Subcutaneous adipose tissue (tissue), 4 donors: ENCODE results near the gene ATRN. TPM values are rescaled to one million over a fixed set of nuclear protein-coding genes. Genes with fewer than 3 reads are reported as not detected.

ENCODE experiments used
- CTCF ChIP-seq: fragments of 450-650 bp; IDR thresholded peaks from one replicate; pipeline ENCODE4 v1.5.1; 2016; ENCODE audit warnings: low read depth, mild to moderate bottlenecking, control low read depth, antibody characterized with exemption, moderate library complexity
- total RNA-seq, 4 donors: library from RNA; depleted of rRNA; stranded (reverse); fragments of >200 nt; gene quantifications; one replicate each; pipeline ENCODE4 v1.1.0, GENCODE V29; 2016

The ATRN gene
- total RNA-seq, 4 donors from 2014 or later: 24.7 to 42.3 (median 30.3) TPM

GRCh38 chr20:3640259-3640658, 169.4 kb downstream of the ATRN start:
- no peak for TF ChIP-seq CTCF

GRCh38 chr20:3645309-3646066, 174.7 kb downstream of the ATRN start:
- no peak for TF ChIP-seq CTCF

GRCh38 chr20:3646067-3646440, 175.2 kb downstream of the ATRN start:
- no peak for TF ChIP-seq CTCF

GRCh38 chr20:3646651-3647050, 175.8 kb downstream of the ATRN start:
- TF ChIP-seq CTCF: no peak

- TF ChIP-seq CTCF: no peak
These were observed 176.7 kb downstream of the ATRN start for GRCh38 chr20:3647473-3647872.

- no peak for TF ChIP-seq CTCF
These were observed 178.1 kb downstream of the ATRN start for GRCh38 chr20:3648951-3649350.

- TF ChIP-seq CTCF: no peak
These were observed 180.6 kb downstream of the ATRN start for GRCh38 chr20:3651204-3651962.
